H1 (cell line): ENCODE results near the gene RECK. TPM values are rescaled to one million over a fixed set of nuclear protein-coding genes. Genes with fewer than 3 reads are reported as not detected.

ENCODE experiments used
- BCL11A ChIP-seq, 2 experiments: IDR thresholded peaks; one replicate each; pipeline ENCODE4 v1.6.1; 2011; ENCODE audit warnings: low read depth in 2 of 2, low read length in 2 of 2, mild to moderate bottlenecking in 2 of 2
- CTBP2 ChIP-seq: IDR thresholded peaks from 2 replicates; pipeline ENCODE4 v1.7.0; 2011; ENCODE audit warnings: borderline replicate concordance, mild to moderate bottlenecking, moderate library complexity, mixed read lengths, low read length; ENCODE audit not compliant: insufficient read depth, insufficient read length
- JUN ChIP-seq: IDR thresholded peaks from 2 replicates; pipeline ENCODE4 v1.6.1; 2011; ENCODE audit warnings: low read depth, mild to moderate bottlenecking, improper control_type of control experiment, low read length
- KDM5A ChIP-seq: fragments of 200-600 bp; IDR thresholded peaks from 2 replicates; pipeline ENCODE4 v1.7.1; 2012; ENCODE audit warnings: mild to moderate bottlenecking, low read length, inconsistent platforms, mixed read lengths
- SP1 ChIP-seq: IDR thresholded peaks from 2 replicates; pipeline ENCODE4 v1.6.1; 2011; ENCODE audit warnings: low read depth, low read length
- polyA plus RNA-seq, 7 experiments: library from polyadenylated mRNA; depleted of rRNA in 3 of 7; stranded (reverse) in 5 of 7; unstranded in 2 of 7; fragments of >200 nt in 5 of 7; fragments of 200-250 nt in 2 of 7; gene quantifications; 1 replicate in 5 of 7; 2 replicates in 1 of 7; 4 replicates in 1 of 7; pipeline versions ENCODE4 v1.2.1 to v1.2.3, GENCODE V29; 2011 to 2013; ENCODE audit warnings: missing spikeins in 2 of 7, mixed read lengths in 2 of 7
- total RNA-seq: library from RNA; stranded (reverse); fragmentation: NEBNext Ultra II Directional; extraction: Animal tissue kit (Norgen Biotek cat#: 25700); gene quantifications from 2 replicates; pipeline ENCODE4 v1.2.1, GENCODE V29; 2021

Gene RECK
- total and polyA plus RNA-seq, 2 of the 8 experiments (the other 6 are each of a cell fraction or from before 2014, with no cell fraction given) = 5.4 to 9.8 TPM

DNA sequence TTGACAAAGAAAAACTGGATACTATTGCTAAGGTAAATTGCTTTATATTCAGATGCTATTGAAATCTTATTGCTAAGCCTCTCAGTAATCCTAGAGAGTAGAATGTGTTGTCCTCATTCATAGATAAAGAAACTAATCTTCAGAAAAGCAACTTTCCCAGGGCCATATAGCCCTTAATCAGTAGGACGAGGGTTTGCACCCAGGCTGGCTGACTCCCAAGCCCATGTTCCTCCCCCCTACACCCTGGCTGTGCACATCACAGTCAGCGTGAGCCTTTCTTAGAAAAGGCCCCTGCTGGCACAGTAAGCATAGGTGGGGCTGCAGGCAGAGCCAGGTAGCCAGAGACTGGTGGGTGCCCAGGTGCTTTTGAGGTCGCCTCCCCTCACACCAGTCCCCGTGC is 84.0 kb downstream of the RECK start (continued):
- TF ChIP-seq CTBP2 (no peak), JUN (no peak), BCL11A (IDR thresholded peaks at IDR 0.05; ENCODE audit: low read depth in 2 of 2, low read length in 2 of 2) (no peak), KDM5A (no peak), SP1 (no peak)
- TF ChIP-seq, all 59 proteins: peak for 0
